H9 (cell line): ENCODE data around the gene SLX4IP. TPM values are rescaled to one million over a fixed set of nuclear protein-coding genes. Genes with fewer than 3 reads are reported as not detected.

Source experiments
- DNase-seq: peaks from one replicate; pipeline ENCODE4 v3.0.0-alpha.2; 2017
- H2AFZ ChIP-seq: one replicate; pipeline ENCODE4 v1.6.1; 2013; ENCODE audit warnings: mild to moderate bottlenecking, low read length, control low read depth, moderate library complexity
- H2AK5ac ChIP-seq: 2 replicates; pipeline ENCODE4 v1.6.1; 2013; ENCODE audit warnings: low read length, control low read depth, mixed read lengths; ENCODE audit not compliant: insufficient read length
- H2BK120ac ChIP-seq: one replicate; pipeline ENCODE4 v1.6.1; 2013; ENCODE audit warnings: low read depth, mild to moderate bottlenecking, low read length, control low read depth, inconsistent platforms; ENCODE audit not compliant: poor library complexity, severe bottlenecking
- H2BK12ac ChIP-seq: 2 replicates; pipeline ENCODE4 v1.6.1; 2013; ENCODE audit warnings: low read length, control low read depth, mixed read lengths, low read depth; ENCODE audit not compliant: insufficient read length
- H2BK15ac ChIP-seq: 2 replicates; pipeline ENCODE4 v1.6.1; 2013; ENCODE audit warnings: low read depth, low read length, control low read depth
- H2BK20ac ChIP-seq: one replicate; pipeline ENCODE4 v1.6.1; 2013; ENCODE audit warnings: low read depth, mild to moderate bottlenecking, low read length, control low read depth, inconsistent platforms; ENCODE audit not compliant: poor library complexity, severe bottlenecking
- H2BK5ac ChIP-seq: 2 replicates; pipeline ENCODE4 v1.6.1; 2013; ENCODE audit warnings: low read length, control low read depth, mixed read lengths; ENCODE audit not compliant: insufficient read length
- H3K14ac ChIP-seq: 2 replicates; pipeline ENCODE4 v1.6.1; 2013; ENCODE audit warnings: low read length, control low read depth; ENCODE audit not compliant: insufficient read depth
- H3K18ac ChIP-seq: 2 replicates; pipeline ENCODE4 v1.6.1; 2013; ENCODE audit warnings: low read depth, mild to moderate bottlenecking, mixed read lengths, low read length, control low read depth; ENCODE audit not compliant: insufficient read length
- H3K23ac ChIP-seq: 2 replicates; pipeline ENCODE4 v1.6.1; 2013; ENCODE audit warnings: low read length, control low read depth, mixed read lengths, low read depth; ENCODE audit not compliant: insufficient read length
- H3K23me2 ChIP-seq: 2 replicates; pipeline ENCODE4 v1.6.1; 2013; ENCODE audit warnings: low read depth, mild to moderate bottlenecking, mixed read lengths, low read length, control low read depth; ENCODE audit not compliant: insufficient read length, poor library complexity, severe bottlenecking
- H3K27ac ChIP-seq: 2 replicates; pipeline ENCODE4 v1.5.1; 2013; ENCODE audit warnings: low read length, control low read depth, mixed read lengths, low read depth; ENCODE audit not compliant: insufficient read length
- H3K27me3 ChIP-seq: 2 replicates; pipeline ENCODE4 v1.6.1; 2013; ENCODE audit warnings: low read length, control low read depth, inconsistent platforms; ENCODE audit not compliant: insufficient read depth
- H3K4ac ChIP-seq: 2 replicates; pipeline ENCODE4 v1.6.1; 2013; ENCODE audit warnings: low read depth, mild to moderate bottlenecking, control low read depth, inconsistent platforms, low read length, moderate library complexity
- H3K4me1 ChIP-seq: 2 replicates; pipeline ENCODE4 v1.6.1; 2013; ENCODE audit warnings: low read length, control low read depth, inconsistent platforms; ENCODE audit not compliant: insufficient read depth
- H3K4me2 ChIP-seq: 2 replicates; pipeline ENCODE4 v1.6.1; 2013; ENCODE audit warnings: low read length, control low read depth, mixed read lengths; ENCODE audit not compliant: insufficient read length, insufficient read depth
- H3K56ac ChIP-seq: 2 replicates; pipeline ENCODE4 v1.6.1; 2013; ENCODE audit warnings: low read depth, mild to moderate bottlenecking, mixed read lengths, low read length, control low read depth; ENCODE audit not compliant: insufficient read length
- H3K79me1 ChIP-seq: 2 replicates; pipeline ENCODE4 v1.6.1; 2013; ENCODE audit warnings: low read depth, mild to moderate bottlenecking, moderate library complexity, low read length, control low read depth, inconsistent platforms; ENCODE audit not compliant: insufficient read depth, poor library complexity, severe bottlenecking
- H3K79me2 ChIP-seq: 2 replicates; pipeline ENCODE4 v1.6.1; 2013; ENCODE audit warnings: low read length, control low read depth, inconsistent platforms; ENCODE audit not compliant: insufficient read depth
- H3K9ac ChIP-seq: 2 replicates; pipeline ENCODE4 v1.6.1; 2013; ENCODE audit warnings: low read length, control low read depth, mixed read lengths; ENCODE audit not compliant: insufficient read length; ENCODE audit errors: extremely low read depth
- H3K9me3 ChIP-seq: one replicate; pipeline ENCODE4 v1.6.1; 2013; ENCODE audit warnings: low read depth, low read length, inconsistent platforms; ENCODE audit not compliant: control insufficient read depth
- H3T11ph ChIP-seq: one replicate; pipeline ENCODE4 v1.6.1; 2013; ENCODE audit warnings: mild to moderate bottlenecking, low read length, control low read depth, inconsistent platforms
- H4K20me1 ChIP-seq: one replicate; pipeline ENCODE4 v1.6.1; 2013; ENCODE audit not compliant: control insufficient read depth, insufficient read length, insufficient read depth
- H4K5ac ChIP-seq: 2 replicates; pipeline ENCODE4 v1.6.1; 2013; ENCODE audit warnings: low read depth, mild to moderate bottlenecking, mixed read lengths, low read length, control low read depth; ENCODE audit not compliant: insufficient read length
- H4K8ac ChIP-seq: replicated peaks from 2 replicates; pipeline ENCODE4 v1.6.1; 2013; ENCODE audit warnings: low read length, control low read depth, mixed read lengths, low read depth; ENCODE audit not compliant: insufficient read length
- H4K91ac ChIP-seq: 2 replicates; pipeline ENCODE4 v1.6.1; 2013; ENCODE audit warnings: low read depth, mild to moderate bottlenecking, moderate library complexity, mixed read lengths, low read length, control low read depth; ENCODE audit not compliant: insufficient read length
- H3K27ac Mint-ChIP-seq, 3 experiments: 2 replicates in 2 of 3; 3 replicates in 1 of 3; pipeline ENCODE4 v1.8.0; 2020 to 2021; ENCODE audit warnings: mixed read lengths in 3 of 3, mild to moderate bottlenecking in 1 of 3, moderate library complexity in 1 of 3
- H3K27me3 Mint-ChIP-seq: 2 replicates; pipeline ENCODE4 v1.8.0; 2021; ENCODE audit warnings: low read depth, mild to moderate bottlenecking, moderate library complexity, mixed read lengths
- H3K36me3 Mint-ChIP-seq, 3 experiments: 2 replicates in 2 of 3; 3 replicates in 1 of 3; pipeline ENCODE4 v1.8.0; 2020 to 2021; ENCODE audit warnings: low read depth in 3 of 3, mixed read lengths in 3 of 3; ENCODE audit not compliant: insufficient read depth in 1 of 3
- H3K4me1 Mint-ChIP-seq, 2 experiments: 2 replicates each; pipeline ENCODE4 v1.8.0; 2020; ENCODE audit warnings: mixed read lengths in 2 of 2
- H3K4me3 Mint-ChIP-seq, 2 experiments: 2 replicates in 1 of 2; 3 replicates in 1 of 2; pipeline ENCODE4 v1.8.0; 2020 to 2021; ENCODE audit warnings: mild to moderate bottlenecking in 2 of 2, mixed read lengths in 2 of 2, moderate library complexity in 1 of 2
- H3K9me3 Mint-ChIP-seq, 2 experiments: 2 replicates in 1 of 2; 3 replicates in 1 of 2; pipeline ENCODE4 v1.8.0; 2020; ENCODE audit warnings: mild to moderate bottlenecking in 2 of 2, mixed read lengths in 2 of 2, moderate library complexity in 1 of 2
- CTCF ChIP-seq: fragments of 200-600 bp; sonication (generic); conservative IDR thresholded peaks from 3 replicates; pipeline ENCODE4 v1.8.0; 2021; ENCODE audit warnings: antibody characterized with exemption, mild to moderate bottlenecking
- total RNA-seq: library from RNA; stranded (reverse); gene quantifications from 2 replicates; pipeline ENCODE4 v1.2.1, GENCODE V29; 2021

SLX4IP gene
- total RNA-seq, 1 experiment from 2014 or later = 7.9 TPM

GRCh38 chr20:10520528-10520927, 85.4 kb downstream of the SLX4IP start:
- TF ChIP-seq CTCF = no peak
- Histone ChIP-seq H2BK20ac (no peak overlapping the region), H3K56ac (no peak overlapping the region), H2AFZ (no peak overlapping the region), H2AK5ac (no peak overlapping the region), H3K14ac (no peak overlapping the region), H4K91ac (no peak overlapping the region), H3K9me3 (no peaks in the 10 kb centered on the region), H3K79me1 (no peaks in the 10 kb centered on the region), H2BK12ac (no peak overlapping the region), H4K8ac (no peak overlapping the region), H3K9ac (no peak overlapping the region), H2BK15ac (no peak overlapping the region), H3K27me3 (no peaks in the 10 kb centered on the region), H4K5ac (no peak overlapping the region), H3K27ac (no peak overlapping the region), H3K18ac (no peak overlapping the region), H2BK5ac (no peak overlapping the region), H3K23me2 (no peaks in the 10 kb centered on the region), H3K4me2 (no peak overlapping the region), H3T11ph (no peak overlapping the region), H3K23ac (no peak overlapping the region), H3K79me2 (0 out of 2 replicates have a peak, but pooled peaks cover 2% of the 10 kb centered on the region), H2BK120ac (no peak overlapping the region), H3K4me1 (peaks cover 4% of the 10 kb centered on the region; the same call in 1 of the 2 replicates), H4K20me1 (no peaks in the 10 kb centered on the region), H3K4ac (no peak overlapping the region)
- Mint-ChIP-seq H3K27me3 (no peaks in the 10 kb centered on the region), H3K36me3 (no peaks in the 10 kb centered on the region), H3K4me3 (no peak overlapping the region), H3K9me3 (no peaks in the 10 kb centered on the region), H3K4me1 (peaks cover 44 to 48% of the 10 kb centered on the region in 2 experiments), H3K27ac (no peak overlapping the region)
- no peak for DNase-seq
